ENCODE results near the gene TMEM256. TPM values are rescaled to one million over a fixed set of nuclear protein-coding genes. Genes with fewer than 3 reads are reported as not detected.

Gene TMEM256
- total RNA-seq, 1 donor from 2014 or later: 92.8 TPM

Other genes starting within 250 kb of the TMEM256 start
- 1.00 TPM for gene ASGR1, start 224.7 kb downstream of the TMEM256 start, total RNA-seq
- gene DLG4, start 184.3 kb downstream of the TMEM256 start, total RNA-seq: 3.1 TPM
- 311 TPM for gene ACADVL, start 184.2 kb downstream of the TMEM256 start, total RNA-seq
- 32.7 TPM for gene DVL2, start 169.6 kb downstream of the TMEM256 start, total RNA-seq
- gene PHF23, start 164.6 kb downstream of the TMEM256 start, total RNA-seq: 33.6 TPM
- 268 TPM for gene GABARAP, start 161.6 kb downstream of the TMEM256 start, total RNA-seq
- gene CTDNEP1, start 152.4 kb downstream of the TMEM256 start, total RNA-seq: 87.6 TPM
- gene ELP5, start 151.9 kb downstream of the TMEM256 start, total RNA-seq: 40.3 TPM
- 279 TPM for gene CLDN7, start 141.6 kb downstream of the TMEM256 start, total RNA-seq
- 0.68 TPM for gene SLC2A4, start 122.4 kb downstream of the TMEM256 start, total RNA-seq
- gene YBX2, start 109.5 kb downstream of the TMEM256 start, total RNA-seq: 0.96 TPM
- gene EIF5A, start 96.5 kb downstream of the TMEM256 start, total RNA-seq: 623 TPM
- gene GPS2, start 88.7 kb downstream of the TMEM256 start, total RNA-seq: 38.9 TPM
- 13.5 TPM for gene NEURL4, start 74.8 kb downstream of the TMEM256 start, total RNA-seq
- gene ACAP1, start 67.6 kb downstream of the TMEM256 start, total RNA-seq: 3.8 TPM
- gene KCTD11, start 51.9 kb downstream of the TMEM256 start, total RNA-seq: 32.9 TPM
- not detected for gene TMEM95, start 48.9 kb downstream of the TMEM256 start, total RNA-seq
- 6.1 TPM for gene TNK1, start 23.0 kb downstream of the TMEM256 start, total RNA-seq
- 23.1 TPM for gene PLSCR3, start 9.6 kb downstream of the TMEM256 start, total RNA-seq
- 3.0 TPM for gene NLGN2, start 3.7 kb upstream of the TMEM256 start, total RNA-seq
- not detected for gene SPEM1, start 16.2 kb upstream of the TMEM256 start, total RNA-seq
- gene SPEM2, start 21.5 kb upstream of the TMEM256 start, total RNA-seq: not detected
- gene SPEM3, start 24.8 kb upstream of the TMEM256 start, total RNA-seq: not detected
- 8.2 TPM for gene TMEM102, start 31.3 kb upstream of the TMEM256 start, total RNA-seq
- 8.6 TPM for gene FGF11, start 35.4 kb upstream of the TMEM256 start, total RNA-seq
- 4.9 TPM for gene CHRNB1, start 41.0 kb upstream of the TMEM256 start, total RNA-seq
- 21.0 TPM for gene ZBTB4, start 75.5 kb upstream of the TMEM256 start, total RNA-seq
- not detected for gene SLC35G6, start 77.3 kb upstream of the TMEM256 start, total RNA-seq
- gene POLR2A, start 80.3 kb upstream of the TMEM256 start, total RNA-seq: 116 TPM
- 2.7 TPM for gene TNFSF12, start 145.0 kb upstream of the TMEM256 start, total RNA-seq
- 6.4 TPM for gene TNFSF13, start 154.7 kb upstream of the TMEM256 start, total RNA-seq
- 34.5 TPM for gene SENP3, start 157.8 kb upstream of the TMEM256 start, total RNA-seq
- gene CD68, start 175.5 kb upstream of the TMEM256 start, total RNA-seq: 61.3 TPM
- 36.7 TPM for gene MPDU1, start 179.8 kb upstream of the TMEM256 start, total RNA-seq
- 74.0 TPM for gene SOX15, start 186.0 kb upstream of the TMEM256 start, total RNA-seq
- gene FXR2, start 210.8 kb upstream of the TMEM256 start, total RNA-seq: 17.0 TPM
- gene SAT2, start 223.7 kb upstream of the TMEM256 start, total RNA-seq: 35.7 TPM
- 0.48 TPM for gene SHBG, start 226.0 kb upstream of the TMEM256 start, total RNA-seq
- 0.36 TPM for gene ATP1B2, start 246.8 kb upstream of the TMEM256 start, total RNA-seq